Measurements from ENCODE around the gene FAM83G. TPM values are rescaled to one million over a fixed set of nuclear protein-coding genes. Genes with fewer than 3 reads are reported as not detected.

FAM83G gene
- total and polyA plus RNA-seq, 2 experiments from 2014 or later, result 14.7 to 25.4 TPM

DNA sequence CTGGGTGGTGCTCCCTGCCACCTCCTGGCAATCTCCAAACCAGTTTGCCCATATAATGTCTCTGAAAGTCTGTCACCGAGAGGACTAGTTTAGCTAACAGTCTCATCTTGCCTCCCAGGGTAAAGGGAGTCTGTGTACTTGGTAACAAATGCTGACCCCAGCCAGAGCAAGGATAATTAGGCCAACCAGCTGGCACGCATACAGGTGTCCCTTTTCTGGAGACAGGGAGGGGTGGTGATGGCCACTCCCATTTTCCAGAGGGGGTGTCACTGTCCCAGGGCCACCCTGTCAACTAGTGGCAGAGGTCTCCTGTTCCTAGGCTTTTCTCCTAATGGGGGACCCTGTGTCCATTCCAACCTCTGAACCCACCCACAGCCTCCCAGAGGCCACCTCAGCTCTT is 8.1 kb downstream of the FAM83G start:
- Histone ChIP-seq H3K4me3 (no peak overlapping the region), H3K4me2 (no peak overlapping the region), H4K20me1 (ENCODE audit: insufficient read depth, poor library complexity, severe bottlenecking) (peaks cover 19% of the 10 kb centered on the region), H2AFZ (no peak overlapping the region), H3K36me3 (replicated peaks; ENCODE audit: insufficient read depth, low read depth) (no peaks in the 10 kb centered on the region), H3K27me3 (no peaks in the 10 kb centered on the region), H3K4me1 (ENCODE audit: insufficient read depth) (peaks cover 20% of the 10 kb centered on the region), H3K27ac (no peak overlapping the region), H3K9me3 (ENCODE audit: low read depth) (peaks cover 10% of the 10 kb centered on the region), H3K9me2 (replicated peaks; ENCODE audit: insufficient read depth) (no peaks in the 10 kb centered on the region), H3K79me2 (peaks cover 79% of the 10 kb centered on the region)
- WGBS (ENCODE audit: low lambda C conversion rate, missing lambda C conversion rate), result 96% methylated on average over 2 of the region's 2 CpGs
- TF ChIP-seq, protein P1, sequence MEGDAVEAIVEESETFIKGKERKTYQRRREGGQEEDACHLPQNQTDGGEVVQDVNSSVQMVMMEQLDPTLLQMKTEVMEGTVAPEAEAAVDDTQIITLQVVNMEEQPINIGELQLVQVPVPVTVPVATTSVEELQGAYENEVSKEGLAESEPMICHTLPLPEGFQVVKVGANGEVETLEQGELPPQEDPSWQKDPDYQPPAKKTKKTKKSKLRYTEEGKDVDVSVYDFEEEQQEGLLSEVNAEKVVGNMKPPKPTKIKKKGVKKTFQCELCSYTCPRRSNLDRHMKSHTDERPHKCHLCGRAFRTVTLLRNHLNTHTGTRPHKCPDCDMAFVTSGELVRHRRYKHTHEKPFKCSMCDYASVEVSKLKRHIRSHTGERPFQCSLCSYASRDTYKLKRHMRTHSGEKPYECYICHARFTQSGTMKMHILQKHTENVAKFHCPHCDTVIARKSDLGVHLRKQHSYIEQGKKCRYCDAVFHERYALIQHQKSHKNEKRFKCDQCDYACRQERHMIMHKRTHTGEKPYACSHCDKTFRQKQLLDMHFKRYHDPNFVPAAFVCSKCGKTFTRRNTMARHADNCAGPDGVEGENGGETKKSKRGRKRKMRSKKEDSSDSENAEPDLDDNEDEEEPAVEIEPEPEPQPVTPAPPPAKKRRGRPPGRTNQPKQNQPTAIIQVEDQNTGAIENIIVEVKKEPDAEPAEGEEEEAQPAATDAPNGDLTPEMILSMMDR (IDR thresholded peaks at IDR 0.05; ENCODE audit: poor library complexity), result no peak
- TF ChIP-seq EZH2 (IDR thresholded peaks at IDR 0.05; ENCODE audit: borderline replicate concordance) (no peak), EZH2phosphoT487 (IDR thresholded peaks at IDR 0.05; ENCODE audit: low read depth, severe bottlenecking, unreplicated experiment) (no peak)
- no peak for DNase-seq (ENCODE audit: low spot score)

DNA sequence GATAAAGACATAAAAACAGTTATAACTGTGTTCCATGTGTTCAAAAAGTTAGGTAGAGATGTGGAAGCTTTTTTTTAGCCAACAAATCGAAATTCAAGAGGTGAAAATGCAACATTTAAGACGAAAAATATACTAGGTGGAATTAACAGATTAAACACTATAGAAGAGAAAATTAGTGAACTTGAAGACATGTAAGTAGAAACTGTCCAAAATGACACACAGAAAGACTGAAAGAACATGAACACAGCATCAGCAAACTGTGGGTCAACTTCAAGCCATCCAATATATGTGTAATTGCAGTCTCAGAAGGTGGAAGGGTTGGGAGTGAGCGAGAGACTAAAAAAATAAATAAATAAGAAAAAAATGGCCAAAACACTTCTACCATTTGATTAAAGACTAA is 9.3 kb downstream of the FAM83G start:
- peaks cover 83% of the 10 kb centered on the region for H3K79me2 ChIP-seq
- no peak overlapping the region for H2AFZ ChIP-seq
- TF ChIP-seq, protein P1 (IDR thresholded peaks at IDR 0.05; ENCODE audit: poor library complexity), result no peak
- no peak for TF ChIP-seq EZH2 (IDR thresholded peaks at IDR 0.05; ENCODE audit: borderline replicate concordance)
- TF ChIP-seq EZH2phosphoT487 (IDR thresholded peaks at IDR 0.05; ENCODE audit: low read depth, severe bottlenecking, unreplicated experiment), result no peak
- H3K36me3 ChIP-seq (replicated peaks; ENCODE audit: insufficient read depth, low read depth), result no peaks in the 10 kb centered on the region
- peaks cover 10% of the 10 kb centered on the region for H3K9me3 ChIP-seq (ENCODE audit: low read depth)
- peak overlapping the region; percentile 65 for H3K27ac ChIP-seq
- H3K27me3 ChIP-seq, result no peaks in the 10 kb centered on the region
- DNase-seq (ENCODE audit: low spot score), result no peak
- peaks cover 8% of the 10 kb centered on the region for H3K4me1 ChIP-seq (ENCODE audit: insufficient read depth)
- 94% methylated on average over 3 of the region's 3 CpGs for WGBS (ENCODE audit: low lambda C conversion rate, missing lambda C conversion rate)
- H4K20me1 ChIP-seq (ENCODE audit: insufficient read depth, poor library complexity, severe bottlenecking), result peaks cover 16% of the 10 kb centered on the region
- no peak overlapping the region for H3K4me3 ChIP-seq
- no peaks in the 10 kb centered on the region for H3K9me2 ChIP-seq (replicated peaks; ENCODE audit: insufficient read depth)
- no peak overlapping the region for H3K4me2 ChIP-seq

DNA sequence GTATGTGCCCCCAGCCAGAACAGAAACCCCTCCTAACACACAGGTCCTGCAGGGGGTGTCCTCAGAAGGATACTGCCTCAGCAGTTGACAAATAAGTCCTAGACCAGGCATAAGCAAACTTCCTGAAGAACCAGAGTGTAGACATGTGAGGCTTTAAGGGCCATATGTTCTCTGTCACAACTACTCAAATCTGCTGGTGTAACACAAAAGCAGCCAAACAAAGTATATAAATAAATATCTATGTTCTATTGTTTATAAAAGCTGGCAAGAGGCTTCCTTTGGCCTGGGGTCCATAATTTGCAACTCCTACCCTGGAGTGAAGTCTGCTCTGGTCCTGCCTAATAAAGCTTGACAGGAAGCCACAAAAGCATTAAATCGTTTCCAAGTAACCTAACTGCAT is 9.9 kb downstream of the FAM83G start:
- Histone ChIP-seq H3K27me3 (no peaks in the 10 kb centered on the region), H3K36me3 (replicated peaks; ENCODE audit: insufficient read depth, low read depth) (no peaks in the 10 kb centered on the region), H2AFZ (no peak overlapping the region), H3K27ac (peak overlapping the region; percentile 65), H3K4me2 (peak overlapping the region; percentile 41), H3K4me3 (no peak overlapping the region), H3K4me1 (ENCODE audit: insufficient read depth) (peaks cover 8% of the 10 kb centered on the region), H3K79me2 (peaks cover 82% of the 10 kb centered on the region), H3K9me2 (replicated peaks; ENCODE audit: insufficient read depth) (no peaks in the 10 kb centered on the region), H4K20me1 (ENCODE audit: insufficient read depth, poor library complexity, severe bottlenecking) (peaks cover 13% of the 10 kb centered on the region), H3K9me3 (ENCODE audit: low read depth) (peaks cover 10% of the 10 kb centered on the region)
- 60% methylated on average over 1 of the region's 1 CpG for WGBS (ENCODE audit: low lambda C conversion rate, missing lambda C conversion rate)
- no peak for DNase-seq (ENCODE audit: low spot score)
- TF ChIP-seq EZH2 (IDR thresholded peaks at IDR 0.05; ENCODE audit: borderline replicate concordance) (no peak), EZH2phosphoT487 (IDR thresholded peaks at IDR 0.05; ENCODE audit: low read depth, severe bottlenecking, unreplicated experiment) (no peak)
- TF ChIP-seq, protein P1 (IDR thresholded peaks at IDR 0.05; ENCODE audit: poor library complexity), result no peak

All from hepatocyte (in vitro differentiated cells).